Calu3 (cell line): Measurements from ENCODE around the gene COL3A1. TPM values are rescaled to one million over a fixed set of nuclear protein-coding genes. Genes with fewer than 3 reads are reported as not detected.

Experiments used
- BruUV-seq: library from RNA; stranded (reverse); fragments of 400-500 nt; replicated peaks from 2 replicates; lab custom pipeline; 2021; lab: Mats Ljungman, UMichigan
- CTCF ChIA-PET: fragments of 300-600 bp; sonication (Branson Sonifier 250); formaldehyde crosslinking; loops from one replicate; lab custom pipeline; 2022; ENCODE audit warnings: antibody characterized with exemption; lab: Charles Lee
- DNase-seq: peaks from one replicate; pipeline ENCODE4 v3.0.0; 2022
- H3K27ac Mint-ChIP-seq: one replicate; pipeline ENCODE4 v1.8.0; 2022; ENCODE audit warnings: mixed read lengths; ENCODE audit not compliant: unreplicated experiment
- H3K27me3 Mint-ChIP-seq: one replicate; pipeline ENCODE4 v1.8.0; 2022; ENCODE audit warnings: mixed read lengths; ENCODE audit not compliant: unreplicated experiment
- H3K36me3 Mint-ChIP-seq: one replicate; pipeline ENCODE4 v1.8.0; 2022; ENCODE audit warnings: mild to moderate bottlenecking, moderate library complexity, mixed read lengths; ENCODE audit not compliant: insufficient read depth, unreplicated experiment
- H3K4me1 Mint-ChIP-seq: one replicate; pipeline ENCODE4 v1.8.0; 2022; ENCODE audit warnings: mild to moderate bottlenecking, low read depth, mixed read lengths; ENCODE audit not compliant: unreplicated experiment
- H3K4me3 Mint-ChIP-seq: one replicate; pipeline ENCODE4 v1.8.0; 2022; ENCODE audit warnings: mild to moderate bottlenecking, low read depth, moderate library complexity, mixed read lengths; ENCODE audit not compliant: unreplicated experiment
- H3K9me3 Mint-ChIP-seq: one replicate; pipeline ENCODE4 v1.8.0; 2022; ENCODE audit warnings: low read depth, mixed read lengths; ENCODE audit not compliant: unreplicated experiment
- intact Hi-C: fragments of 100-400 bp; cut with micrococcal nuclease; formaldehyde crosslinking; loops from one replicate; pipeline ENCODE4 v1.10.0; 2022; ENCODE audit not compliant: unreplicated experiment
- total RNA-seq: library from RNA; stranded (reverse); gene quantifications from 2 replicates; pipeline ENCODE4 v1.2.3, GENCODE V29; 2022
- TF ChIP-seq, protein P1 (sequence below): fragments of 200-600 bp; IDR thresholded peaks from one replicate; pipeline ENCODE4 v1.8.0; 2022; ENCODE audit warnings: antibody characterized with exemption; ENCODE audit not compliant: unreplicated experiment

COL3A1 gene
- total RNA-seq, 1 experiment from 2014 or later = not detected

DNA sequence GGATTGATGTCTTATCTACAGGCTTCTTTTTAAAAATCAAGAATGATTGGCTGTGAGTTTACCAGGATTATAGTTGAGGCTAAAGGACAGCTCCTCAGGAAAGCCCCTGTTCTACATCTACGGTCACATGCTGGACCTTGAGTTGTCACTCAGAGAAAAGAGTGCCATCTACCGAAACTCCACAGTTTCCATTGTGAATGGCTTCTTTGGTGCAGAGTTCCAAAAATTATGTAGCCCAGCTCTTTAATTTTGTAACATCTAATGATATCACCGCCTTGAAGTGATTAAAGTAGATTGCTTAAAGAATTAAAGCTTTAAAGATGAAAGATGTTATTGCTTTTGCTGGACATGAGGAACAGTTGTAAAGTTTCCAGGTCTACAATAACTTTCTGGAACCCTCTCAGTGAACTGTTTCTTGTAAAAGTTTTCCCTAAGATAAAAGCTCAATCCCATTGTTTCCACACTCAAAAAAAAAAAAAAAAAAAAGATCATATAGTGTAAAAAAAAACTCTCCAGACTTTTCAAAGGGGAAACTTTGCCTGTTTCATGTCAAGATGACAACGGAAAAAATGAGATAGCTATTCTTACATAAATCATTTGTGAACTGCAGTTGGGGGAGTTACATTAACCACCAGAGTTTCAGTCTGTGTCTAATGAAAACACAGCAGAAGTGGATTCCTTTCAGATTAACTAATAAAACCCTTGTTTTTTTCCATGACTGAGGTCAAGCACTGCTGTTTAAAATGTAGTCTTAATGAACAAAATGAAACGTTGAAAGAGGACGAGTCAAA lies 4.3 kb downstream of the COL3A1 start:
- Mint-ChIP-seq H3K4me1 (no peaks in the 10 kb centered on the region), H3K27ac (no peak overlapping the region), H3K27me3 (no peaks in the 10 kb centered on the region), H3K4me3 (no peak overlapping the region), H3K36me3 (no peaks in the 10 kb centered on the region), H3K9me3 (no peaks in the 10 kb centered on the region)
- peak; percentile 11 for DNase-seq
- no TSS peak for BruUV-seq
- TF ChIP-seq, protein P1, sequence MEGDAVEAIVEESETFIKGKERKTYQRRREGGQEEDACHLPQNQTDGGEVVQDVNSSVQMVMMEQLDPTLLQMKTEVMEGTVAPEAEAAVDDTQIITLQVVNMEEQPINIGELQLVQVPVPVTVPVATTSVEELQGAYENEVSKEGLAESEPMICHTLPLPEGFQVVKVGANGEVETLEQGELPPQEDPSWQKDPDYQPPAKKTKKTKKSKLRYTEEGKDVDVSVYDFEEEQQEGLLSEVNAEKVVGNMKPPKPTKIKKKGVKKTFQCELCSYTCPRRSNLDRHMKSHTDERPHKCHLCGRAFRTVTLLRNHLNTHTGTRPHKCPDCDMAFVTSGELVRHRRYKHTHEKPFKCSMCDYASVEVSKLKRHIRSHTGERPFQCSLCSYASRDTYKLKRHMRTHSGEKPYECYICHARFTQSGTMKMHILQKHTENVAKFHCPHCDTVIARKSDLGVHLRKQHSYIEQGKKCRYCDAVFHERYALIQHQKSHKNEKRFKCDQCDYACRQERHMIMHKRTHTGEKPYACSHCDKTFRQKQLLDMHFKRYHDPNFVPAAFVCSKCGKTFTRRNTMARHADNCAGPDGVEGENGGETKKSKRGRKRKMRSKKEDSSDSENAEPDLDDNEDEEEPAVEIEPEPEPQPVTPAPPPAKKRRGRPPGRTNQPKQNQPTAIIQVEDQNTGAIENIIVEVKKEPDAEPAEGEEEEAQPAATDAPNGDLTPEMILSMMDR = no peak
- intact Hi-C loops = loop anchor here (1.0 kb wide), 2 partner anchors 213 to 454 kb away; no protein-coding TSS in a partner anchor
- CTCF ChIA-PET = interaction anchor here (0.7 to 1.6 kb wide), 2 partner anchors 45 to 454 kb away, joined by 3 to 6 read pairs; no protein-coding TSS in a partner anchor

- Mint-ChIP-seq H3K27ac (no peak overlapping the region), H3K27me3 (no peaks in the 10 kb centered on the region), H3K36me3 (no peaks in the 10 kb centered on the region), H3K4me1 (no peaks in the 10 kb centered on the region), H3K4me3 (no peak overlapping the region), H3K9me3 (no peaks in the 10 kb centered on the region)
- CTCF ChIA-PET = no interaction called here
- no TSS peak for BruUV-seq
- TF ChIP-seq, protein P1 = no peak
- DNase-seq = no peak
- intact Hi-C loops = loop anchor here (10.0 kb wide), 1 partner anchor 1385 kb away; no protein-coding TSS in a partner anchor
These were observed 5.3 kb downstream of the COL3A1 start for GRCh38 chr2:188979187-188980114.

DNA sequence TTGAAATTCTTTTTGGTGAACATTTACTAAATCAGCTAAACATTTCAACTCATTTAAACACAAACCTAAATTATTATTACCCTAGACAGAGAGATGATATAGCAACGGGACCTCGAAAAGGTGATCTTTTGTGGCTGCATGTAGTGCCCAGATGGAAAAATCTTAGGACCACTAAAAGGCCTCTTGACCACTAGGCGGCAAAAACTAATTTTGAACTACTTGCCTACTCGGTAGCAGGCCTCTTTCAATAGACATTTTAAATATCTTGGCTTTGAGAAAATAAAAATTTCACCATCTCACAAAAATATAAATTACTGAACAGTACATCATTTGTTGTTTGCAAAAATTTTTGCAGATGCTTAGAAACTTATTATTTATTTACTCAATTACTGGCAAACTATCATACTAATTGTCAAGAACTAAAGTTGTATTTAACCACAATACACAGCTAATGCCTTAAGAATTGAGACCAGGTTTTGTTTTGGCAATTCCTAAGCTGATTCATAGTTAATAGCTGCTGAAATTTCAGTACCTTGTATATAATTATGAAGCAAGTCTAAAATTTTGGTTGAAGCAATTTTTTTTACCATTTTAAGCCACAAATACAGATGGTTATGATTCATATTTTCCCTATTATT lies 9.4 kb downstream of the COL3A1 start:
- no TSS peak for BruUV-seq
- no peaks in the 10 kb centered on the region for H3K36me3 Mint-ChIP-seq
- H3K9me3 Mint-ChIP-seq = no peaks in the 10 kb centered on the region
- H3K27me3 Mint-ChIP-seq = no peaks in the 10 kb centered on the region
- TF ChIP-seq, protein P1 = no peak
- DNase-seq = no peak
- intact Hi-C loops = loop anchor here (10.0 kb wide), 1 partner anchor 1389 kb away; no protein-coding TSS in a partner anchor
- H3K4me3 Mint-ChIP-seq = no peak overlapping the region
- H3K27ac Mint-ChIP-seq = no peak overlapping the region
- no peaks in the 10 kb centered on the region for H3K4me1 Mint-ChIP-seq
- CTCF ChIA-PET = interaction anchor here (0.9 to 1.1 kb wide), 2 partner anchors 458 to 459 kb away, joined by 3 read pairs; no protein-coding TSS in a partner anchor

GRCh38 chr2:188984065-188984491 lies 9.9 kb downstream of the COL3A1 start:
- no peak for DNase-seq
- TF ChIP-seq, protein P1 = no peak
- no peaks in the 10 kb centered on the region for H3K4me1 Mint-ChIP-seq
- CTCF ChIA-PET = interaction anchor here (0.9 to 1.1 kb wide), 2 partner anchors 459 to 460 kb away, joined by 3 read pairs; no protein-coding TSS in a partner anchor
- no peaks in the 10 kb centered on the region for H3K27me3 Mint-ChIP-seq
- no peak overlapping the region for H3K4me3 Mint-ChIP-seq
- H3K9me3 Mint-ChIP-seq = no peaks in the 10 kb centered on the region
- H3K27ac Mint-ChIP-seq = no peak overlapping the region
- intact Hi-C loops = loop anchor here (10.0 kb wide), 1 partner anchor 1389 kb away; no protein-coding TSS in a partner anchor
- no TSS peak for BruUV-seq
- H3K36me3 Mint-ChIP-seq = no peaks in the 10 kb centered on the region
